Chondrocyte (in vitro differentiated cells): Measurements from ENCODE around the gene PRKCB. TPM values are rescaled to one million over a fixed set of nuclear protein-coding genes. Genes with fewer than 3 reads are reported as not detected.

Experiments used
- DNase-seq: peaks from one replicate; pipeline ENCODE4 v3.0.0; 2021; ENCODE audit warnings: mixed read lengths, low spot score
- H3K27ac Mint-ChIP-seq: one replicate; pipeline ENCODE4 v1.8.0; 2021; ENCODE audit warnings: mild to moderate bottlenecking, moderate library complexity, mixed read lengths; ENCODE audit not compliant: unreplicated experiment
- H3K27me3 Mint-ChIP-seq: 2 replicates; pipeline ENCODE4 v1.8.0; 2021; ENCODE audit warnings: low read depth, mixed read lengths
- H3K36me3 Mint-ChIP-seq: 2 replicates; pipeline ENCODE4 v1.8.0; 2021; ENCODE audit warnings: low read depth, mixed read lengths
- H3K4me1 Mint-ChIP-seq: 2 replicates; pipeline ENCODE4 v1.8.0; 2021; ENCODE audit warnings: low read depth, mild to moderate bottlenecking, mixed read lengths
- H3K4me3 Mint-ChIP-seq: one replicate; pipeline ENCODE4 v1.8.0; 2021; ENCODE audit warnings: mild to moderate bottlenecking, moderate library complexity, mixed read lengths; ENCODE audit not compliant: unreplicated experiment
- H3K9me3 Mint-ChIP-seq: 2 replicates; pipeline ENCODE4 v1.8.0; 2021; ENCODE audit warnings: low read depth, mixed read lengths
- total RNA-seq: library from RNA; stranded (reverse); gene quantifications from 3 replicates; pipeline ENCODE4 v1.2.1, GENCODE V29; 2021
- TF ChIP-seq, protein P1 (sequence below): fragments of 200-600 bp; sonication (generic); IDR thresholded peaks from 2 replicates; pipeline ENCODE4 v1.5.0; 2021; ENCODE audit warnings: antibody characterized with exemption, mild to moderate bottlenecking, moderate library complexity

PRKCB gene
- total RNA-seq, 1 donor from 2014 or later = not detected

DNA sequence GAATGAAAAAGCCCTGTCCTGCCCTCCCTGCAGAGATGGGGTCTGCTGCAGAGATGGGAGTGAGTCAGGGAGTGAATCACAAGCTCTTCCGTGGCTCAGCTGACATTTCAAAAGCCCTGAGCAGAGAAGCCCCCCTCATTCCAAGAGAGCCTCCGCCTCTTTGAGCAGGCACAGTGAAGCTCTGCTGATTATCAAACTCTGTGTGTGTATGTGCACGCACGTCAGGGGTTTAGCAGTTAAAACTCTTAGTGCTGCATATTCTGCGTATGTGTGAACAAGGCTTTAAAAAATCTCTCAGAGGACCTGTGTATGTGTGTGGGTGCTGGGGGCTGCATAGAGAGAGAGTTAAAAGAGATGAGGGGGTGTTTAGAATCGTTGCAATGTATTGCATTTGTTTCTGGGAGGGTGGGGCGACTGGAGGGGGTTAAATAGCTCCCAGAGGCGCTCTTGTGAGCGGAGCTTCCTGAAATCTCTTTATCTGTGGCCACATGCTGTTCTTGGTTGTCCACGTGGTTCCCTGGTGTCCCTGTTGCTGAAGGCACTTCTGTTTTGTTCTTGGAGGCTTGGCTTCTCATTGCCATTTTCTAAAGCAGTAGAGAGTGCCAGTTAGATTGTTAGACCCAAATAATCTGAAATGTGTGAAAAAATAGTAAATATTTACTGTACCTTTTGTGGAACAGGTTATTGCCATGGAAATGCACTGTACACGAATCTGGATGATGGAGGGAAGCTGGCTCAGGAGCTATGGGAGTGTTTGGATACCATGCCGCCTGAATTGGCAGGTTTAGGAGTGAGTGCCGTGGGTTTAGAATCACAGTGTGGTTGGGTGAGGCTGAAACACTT, 116.6 kb downstream of the PRKCB start:
- no peak for DNase-seq
- Mint-ChIP-seq H3K9me3 (no peaks in the 10 kb centered on the region), H3K4me3 (no peak overlapping the region), H3K4me1 (no peaks in the 10 kb centered on the region), H3K36me3 (no peaks in the 10 kb centered on the region), H3K27me3 (peaks cover 4% of the 10 kb centered on the region), H3K27ac (no peak overlapping the region)
- TF ChIP-seq, protein P1, sequence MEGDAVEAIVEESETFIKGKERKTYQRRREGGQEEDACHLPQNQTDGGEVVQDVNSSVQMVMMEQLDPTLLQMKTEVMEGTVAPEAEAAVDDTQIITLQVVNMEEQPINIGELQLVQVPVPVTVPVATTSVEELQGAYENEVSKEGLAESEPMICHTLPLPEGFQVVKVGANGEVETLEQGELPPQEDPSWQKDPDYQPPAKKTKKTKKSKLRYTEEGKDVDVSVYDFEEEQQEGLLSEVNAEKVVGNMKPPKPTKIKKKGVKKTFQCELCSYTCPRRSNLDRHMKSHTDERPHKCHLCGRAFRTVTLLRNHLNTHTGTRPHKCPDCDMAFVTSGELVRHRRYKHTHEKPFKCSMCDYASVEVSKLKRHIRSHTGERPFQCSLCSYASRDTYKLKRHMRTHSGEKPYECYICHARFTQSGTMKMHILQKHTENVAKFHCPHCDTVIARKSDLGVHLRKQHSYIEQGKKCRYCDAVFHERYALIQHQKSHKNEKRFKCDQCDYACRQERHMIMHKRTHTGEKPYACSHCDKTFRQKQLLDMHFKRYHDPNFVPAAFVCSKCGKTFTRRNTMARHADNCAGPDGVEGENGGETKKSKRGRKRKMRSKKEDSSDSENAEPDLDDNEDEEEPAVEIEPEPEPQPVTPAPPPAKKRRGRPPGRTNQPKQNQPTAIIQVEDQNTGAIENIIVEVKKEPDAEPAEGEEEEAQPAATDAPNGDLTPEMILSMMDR = no peak

DNA sequence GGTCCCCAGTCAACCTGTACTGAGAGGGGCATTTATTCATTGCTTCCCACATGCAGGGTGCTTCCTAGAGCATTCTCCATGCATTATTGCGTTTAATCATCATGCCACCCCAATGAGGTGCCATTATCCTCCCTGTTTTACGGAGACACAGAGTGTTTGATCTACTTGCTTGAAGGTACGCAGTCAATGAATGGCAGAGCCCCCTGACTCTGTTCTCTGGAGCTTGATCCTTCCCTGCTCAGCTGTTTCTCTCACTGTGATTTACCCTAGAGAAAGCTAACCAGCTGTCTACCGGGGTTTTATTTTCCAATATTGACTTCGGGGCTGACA, 117.2 kb downstream of the PRKCB start:
- H3K4me3 Mint-ChIP-seq = no peak overlapping the region
- H3K36me3 Mint-ChIP-seq = no peaks in the 10 kb centered on the region
- H3K4me1 Mint-ChIP-seq = no peaks in the 10 kb centered on the region
- TF ChIP-seq, protein P1 = no peak
- no peak overlapping the region for H3K27ac Mint-ChIP-seq
- H3K27me3 Mint-ChIP-seq = peaks cover 4% of the 10 kb centered on the region
- H3K9me3 Mint-ChIP-seq = no peaks in the 10 kb centered on the region
- DNase-seq = no peak

DNA sequence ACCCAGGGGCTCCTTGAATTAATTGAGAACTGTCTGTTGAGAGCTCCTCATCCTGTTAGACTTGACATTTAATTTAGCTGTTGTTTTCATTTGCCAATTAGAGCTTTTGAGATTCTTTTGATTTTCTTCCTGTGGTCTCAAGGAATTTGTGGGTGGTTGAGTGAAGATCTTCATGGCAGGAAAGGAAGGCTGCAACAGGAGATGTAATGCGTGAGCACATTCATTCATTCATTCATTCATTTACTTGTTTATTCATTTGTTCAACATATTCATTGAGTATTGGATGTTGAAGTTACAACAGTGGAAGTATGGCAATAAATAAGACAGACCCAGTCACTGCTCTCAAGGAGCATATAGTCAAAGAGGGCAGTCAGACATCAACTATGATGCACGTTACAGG, 117.7 kb downstream of the PRKCB start:
- TF ChIP-seq, protein P1 = no peak

DNA sequence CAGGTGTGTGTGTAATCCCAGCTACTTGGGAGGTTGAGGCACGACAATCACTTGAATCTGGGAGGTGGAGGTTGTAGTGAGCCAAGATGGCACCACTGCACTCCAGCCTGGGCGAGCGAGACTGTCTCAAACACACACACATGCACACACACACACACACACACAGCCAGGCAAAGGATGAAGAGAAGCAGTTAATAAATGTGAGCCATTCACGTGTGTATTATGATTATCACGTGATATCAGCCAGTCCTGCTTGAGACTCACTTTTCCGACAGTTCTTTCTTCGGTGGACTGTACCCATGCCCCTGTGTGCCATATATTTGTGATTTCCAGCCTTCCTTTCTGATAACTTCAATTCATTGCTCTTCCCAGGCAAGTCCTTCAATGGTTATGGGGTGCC, 119.3 kb downstream of the PRKCB start:
- Mint-ChIP-seq H3K4me1 (no peaks in the 10 kb centered on the region), H3K27ac (no peak overlapping the region), H3K9me3 (no peaks in the 10 kb centered on the region), H3K27me3 (peaks cover 4% of the 10 kb centered on the region), H3K4me3 (no peak overlapping the region), H3K36me3 (no peaks in the 10 kb centered on the region)
- DNase-seq = no peak
- TF ChIP-seq, protein P1 = no peak

More for the DNA sequence above, 117.7 kb downstream of the PRKCB start:
- H3K9me3 Mint-ChIP-seq = no peaks in the 10 kb centered on the region
- H3K27me3 Mint-ChIP-seq = peaks cover 4% of the 10 kb centered on the region
- no peaks in the 10 kb centered on the region for H3K4me1 Mint-ChIP-seq
- H3K4me3 Mint-ChIP-seq = no peak overlapping the region
- H3K36me3 Mint-ChIP-seq = no peaks in the 10 kb centered on the region
- DNase-seq = no peak
- H3K27ac Mint-ChIP-seq = no peak overlapping the region

DNA sequence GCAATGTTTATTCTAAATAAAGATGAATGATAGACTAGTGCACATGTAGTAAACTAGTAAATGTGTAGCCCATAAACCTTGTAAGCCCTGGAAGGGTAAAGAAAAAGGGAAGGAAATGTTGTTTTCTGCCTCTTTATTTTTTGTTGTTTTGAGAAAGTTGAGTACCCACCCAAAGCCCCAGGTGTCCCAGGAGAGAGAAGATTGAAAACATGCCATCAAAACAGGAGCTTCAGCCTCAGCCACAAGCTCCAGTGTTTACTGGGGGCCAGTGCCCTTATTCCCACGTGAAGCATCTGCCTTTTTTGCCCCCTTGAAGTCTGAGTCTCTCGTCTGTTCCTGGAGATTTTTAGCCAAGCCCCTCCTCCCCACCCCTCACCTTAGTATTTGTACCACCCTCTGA, 121.5 kb downstream of the PRKCB start:
- DNase-seq = no peak
- peaks cover 7% of the 10 kb centered on the region for H3K27me3 Mint-ChIP-seq
- no peak overlapping the region for H3K4me3 Mint-ChIP-seq
- H3K36me3 Mint-ChIP-seq = no peaks in the 10 kb centered on the region
- H3K9me3 Mint-ChIP-seq = no peaks in the 10 kb centered on the region
- H3K4me1 Mint-ChIP-seq = no peaks in the 10 kb centered on the region
- TF ChIP-seq, protein P1 = no peak
- no peak overlapping the region for H3K27ac Mint-ChIP-seq
